HG02840 (cell line): ENCODE measurements around the gene PLEKHG7.
"Not testable (repeated sequence)": the region's sequence is repeated elsewhere in the genome, so short reads cannot be mapped to it uniquely, and the experiment has no call there.

Source experiments
- ATAC-seq: cut with Tn5 transposase; IDR thresholded peaks from one replicate; pipeline ENCODE4 v1.9.1; 2021; ENCODE audit warnings: mild to moderate bottlenecking, moderate library complexity, moderate number of reproducible peaks; ENCODE audit not compliant: unreplicated experiment, low FRiP score

Gene PLEKHG7

GRCh38 chr12:92794356-92794755 lies 91.6 kb downstream of the PLEKHG7 start:
- not testable (repeated sequence) for ATAC-seq

DNA sequence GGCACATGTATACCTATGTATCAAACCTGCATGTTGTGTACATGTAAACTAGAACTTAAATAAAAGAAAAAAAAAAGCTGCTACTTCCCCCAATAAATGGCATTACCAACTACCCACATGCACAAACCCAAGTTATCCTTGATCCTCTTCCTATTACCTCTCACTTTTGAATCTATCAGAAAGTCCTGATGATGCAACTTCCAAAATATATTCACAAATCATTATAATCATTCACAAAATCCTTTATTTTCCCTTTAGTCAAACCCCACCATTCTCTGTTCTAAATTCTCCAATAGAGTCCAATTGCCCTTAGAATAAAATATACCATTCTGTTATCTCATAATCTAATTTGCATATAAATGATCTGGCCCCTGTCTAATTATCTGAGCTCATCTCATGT lies 92.0 kb downstream of the PLEKHG7 start:
- no peak for ATAC-seq

- no peak for ATAC-seq
These were observed 93.9 kb downstream of the PLEKHG7 start for GRCh38 chr12:92796650-92797049.

DNA sequence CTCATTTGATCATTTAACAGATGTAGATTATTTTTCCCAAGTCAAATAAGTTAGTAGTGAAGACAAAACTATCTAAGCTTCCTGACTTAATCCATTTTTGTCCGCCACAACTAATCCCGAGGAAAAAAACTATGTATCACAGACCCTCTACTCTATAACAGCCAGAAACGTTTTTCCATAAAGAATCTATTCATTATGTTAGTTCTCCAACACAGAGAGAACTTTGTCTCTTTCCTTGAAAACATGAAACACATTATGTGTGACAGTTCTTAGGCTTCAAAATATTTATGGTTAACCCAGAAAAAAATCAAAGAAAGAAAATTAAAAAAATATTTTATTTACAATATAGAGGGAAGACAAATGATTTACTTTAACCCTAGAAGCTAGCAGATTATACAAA lies 100.1 kb downstream of the PLEKHG7 start:
- no peak for ATAC-seq

DNA sequence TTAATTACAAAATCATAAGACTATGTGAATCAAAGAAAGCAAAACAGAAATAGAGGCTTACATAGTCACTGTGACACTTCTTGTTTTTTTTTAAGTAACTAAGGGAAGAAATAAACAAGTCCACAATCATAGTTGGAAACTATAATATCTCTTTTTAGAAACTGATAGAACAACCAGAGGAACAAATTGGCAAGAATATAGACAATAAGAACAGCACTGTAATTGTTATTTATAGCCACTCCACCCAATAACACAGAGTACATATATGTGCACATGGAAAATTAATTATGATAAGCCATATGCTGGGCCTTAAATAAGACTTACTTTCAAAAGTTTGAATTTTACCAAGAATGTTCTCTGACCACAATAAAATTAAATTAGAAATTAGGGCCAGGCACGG lies 101.1 kb downstream of the PLEKHG7 start:
- no peak for ATAC-seq

GRCh38 chr12:92810370-92810769 lies 107.6 kb downstream of the PLEKHG7 start:
- no peak for ATAC-seq

DNA sequence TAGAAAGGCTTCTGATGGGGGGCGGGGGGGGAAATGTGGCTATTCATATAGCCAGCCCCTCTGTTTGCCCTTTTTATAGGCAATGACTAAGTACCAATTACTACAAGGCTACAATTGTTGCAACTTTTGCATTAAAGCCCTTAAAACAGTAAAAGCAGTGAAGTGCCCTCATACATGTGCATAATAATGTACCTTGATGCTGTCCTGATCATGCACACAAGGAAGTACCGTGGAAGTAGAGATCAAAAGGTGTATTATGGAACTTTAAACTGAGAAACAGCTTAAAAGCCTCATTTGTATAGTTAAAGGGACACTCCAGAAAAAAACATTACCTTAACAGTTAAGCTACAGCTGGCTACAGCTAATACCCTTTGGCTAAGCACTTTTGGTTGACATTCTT lies 111.8 kb downstream of the PLEKHG7 start:
- no peak for ATAC-seq

- ATAC-seq: no peak
These were observed 118.4 kb downstream of the PLEKHG7 start for GRCh38 chr12:92821142-92821541.
